HG03565 (cell line): Measurements from ENCODE around the gene NXF3.
"Not testable (repeated sequence)": the region's sequence is repeated elsewhere in the genome, so short reads cannot be mapped to it uniquely, and the experiment has no call there.

Experiments
- ATAC-seq: cut with Tn5 transposase; IDR thresholded peaks from one replicate; pipeline ENCODE4 v1.9.1; 2021; ENCODE audit warnings: mild to moderate bottlenecking, moderate library complexity; ENCODE audit not compliant: unreplicated experiment

NXF3 gene

DNA sequence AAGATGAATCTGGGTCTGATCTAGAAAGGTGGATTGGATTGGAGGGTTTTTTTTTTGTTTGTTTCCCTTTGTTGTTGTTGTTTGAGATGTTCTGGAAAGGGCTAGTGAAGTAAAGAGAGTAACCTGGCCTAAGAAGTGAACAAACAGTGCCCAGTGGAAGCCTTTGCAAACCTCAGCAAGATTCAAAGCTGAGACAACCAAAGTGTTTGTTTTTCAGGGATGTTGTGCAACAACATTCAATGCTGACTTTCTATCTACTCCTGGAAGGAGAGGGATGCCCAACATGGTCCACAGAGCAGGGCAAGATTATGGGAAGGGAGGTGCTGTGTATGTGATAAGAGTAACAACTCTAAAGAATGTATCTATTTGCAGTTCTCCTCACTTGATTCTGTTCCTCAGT, 40.3 kb downstream of the NXF3 start:
- no peak for ATAC-seq

DNA sequence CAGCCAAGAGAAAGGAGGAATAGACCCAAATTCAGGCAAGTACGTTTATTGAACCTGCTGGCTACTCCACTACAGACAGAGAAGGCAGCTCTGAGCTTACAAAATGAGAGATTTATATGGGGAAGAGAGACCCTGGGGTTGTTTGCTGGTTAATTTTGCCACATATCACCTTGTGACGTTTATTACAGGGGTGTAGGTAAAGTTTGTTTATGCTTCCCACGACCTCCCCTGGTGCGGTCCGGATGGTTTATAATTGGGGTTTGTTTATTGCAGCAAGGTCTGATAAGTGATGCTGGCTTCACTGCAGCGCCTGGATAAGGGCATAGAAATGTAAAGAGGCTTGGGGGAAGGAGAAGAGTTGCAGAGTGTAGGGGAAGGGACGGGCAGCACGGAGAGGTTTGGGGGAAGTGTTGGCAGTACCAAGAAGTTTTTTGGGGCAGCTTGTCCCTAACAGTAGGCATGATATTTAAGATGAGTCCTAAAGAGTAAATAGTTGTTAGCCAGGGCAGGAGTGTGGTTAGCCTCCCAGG, 41.6 kb downstream of the NXF3 start:
- ATAC-seq: no peak

DNA sequence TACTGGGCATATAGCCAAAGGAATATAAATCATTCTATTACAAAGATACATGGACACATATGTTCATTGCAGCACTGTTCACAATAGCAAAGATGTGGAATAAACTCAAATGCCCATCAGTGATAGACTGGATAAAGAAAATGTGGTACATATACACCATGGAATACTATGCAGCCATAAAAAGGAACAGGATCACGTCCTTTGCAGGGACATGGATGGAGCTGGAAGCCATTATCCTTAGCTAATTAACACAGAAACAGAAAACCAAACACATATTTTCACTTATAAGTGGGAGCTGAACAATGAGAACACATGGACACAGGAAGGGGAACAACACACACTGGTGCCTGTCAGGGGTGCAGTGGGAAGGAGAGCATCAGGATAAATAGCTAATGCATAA, 59.6 kb downstream of the NXF3 start:
- not testable (repeated sequence) for ATAC-seq
